ENCODE measurements around the gene GLIPR2.
"Not testable (repeated sequence)": the region's sequence is repeated elsewhere in the genome, so short reads cannot be mapped to it uniquely, and the experiment has no call there.

The GLIPR2 gene

GRCh38 chr9:36136272-36136893 is at the start of gene GLIPR2:
Gene GLIPR2 (plus strand): TSS chr9:36136733. CDS start chr9:36136779, 46 bp downstream.
- DNase-seq, result peak; percentile 86 to 96 (median 91)

- not testable (repeated sequence) for DNase-seq
Measured at GRCh38 chr9:36087054-36087453, 49.5 kb upstream of the GLIPR2 start.

- DNase-seq, result no peak
Measured at GRCh38 chr9:36088020-36088419, 48.5 kb upstream of the GLIPR2 start.

DNA sequence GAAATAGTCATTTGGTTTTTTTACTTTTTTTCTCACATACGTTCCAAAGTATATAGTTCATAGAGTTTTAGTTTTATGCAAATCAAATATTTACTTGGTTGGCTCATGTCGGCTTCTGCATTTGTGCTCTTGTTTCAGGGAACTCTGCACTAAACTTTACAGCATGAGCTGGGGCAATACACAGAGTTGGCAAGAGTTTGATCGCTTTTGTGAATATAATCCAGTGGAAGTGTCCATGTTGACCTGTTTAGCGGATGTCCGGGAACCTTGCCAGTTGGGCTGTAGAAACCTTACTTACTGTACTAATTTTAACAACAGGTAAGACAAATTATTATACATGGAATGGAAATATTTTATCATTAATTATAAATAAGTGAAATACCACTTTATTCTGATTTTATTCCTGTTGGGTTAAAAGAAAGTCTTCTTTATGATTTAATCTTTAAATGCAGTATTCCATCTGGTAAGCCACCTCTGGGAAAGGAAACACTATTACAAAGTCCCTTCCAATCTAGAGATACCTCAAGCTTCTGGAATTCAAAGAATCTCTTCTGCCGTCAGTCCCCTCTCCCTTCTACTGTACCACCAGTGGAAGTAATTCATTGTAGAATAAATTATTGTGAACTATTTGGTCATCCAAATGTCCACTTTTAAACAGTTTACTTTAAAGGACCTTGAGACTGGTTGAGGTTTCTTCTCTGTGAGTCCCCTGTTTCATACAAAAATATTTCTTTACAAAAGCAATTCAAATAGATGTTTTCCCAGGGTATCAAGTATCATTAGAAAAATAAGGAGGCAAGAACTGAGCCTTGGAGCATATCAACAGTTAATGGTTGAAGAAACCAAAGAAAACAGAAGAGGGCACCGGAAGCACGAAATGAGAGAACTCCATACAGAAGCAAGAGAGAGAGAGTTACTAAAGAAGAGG is 45.2 kb upstream of the GLIPR2 start:
- DNase-seq, result peak in 2 of 3 donors; percentile 5 to 8

DNA sequence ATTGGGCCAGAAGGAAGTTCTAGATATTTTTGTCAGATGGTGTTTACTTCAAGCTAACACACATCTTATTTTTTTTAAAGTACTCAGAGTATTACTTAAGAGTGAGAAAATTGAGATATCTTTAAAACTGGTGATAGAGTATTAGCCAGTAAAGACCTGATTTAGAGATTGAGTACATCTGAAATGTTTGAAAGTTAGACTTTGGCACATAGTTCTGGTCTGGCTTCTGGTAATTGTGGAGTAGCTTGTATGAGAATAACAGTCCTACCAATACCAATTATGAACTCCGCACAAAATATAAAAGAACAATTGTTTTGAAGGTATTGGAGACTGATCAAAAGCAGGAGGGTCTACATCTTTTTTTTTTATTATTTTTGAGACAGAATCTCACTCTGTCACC is 44.5 kb upstream of the GLIPR2 start:
- DNase-seq, result no peak

DNA sequence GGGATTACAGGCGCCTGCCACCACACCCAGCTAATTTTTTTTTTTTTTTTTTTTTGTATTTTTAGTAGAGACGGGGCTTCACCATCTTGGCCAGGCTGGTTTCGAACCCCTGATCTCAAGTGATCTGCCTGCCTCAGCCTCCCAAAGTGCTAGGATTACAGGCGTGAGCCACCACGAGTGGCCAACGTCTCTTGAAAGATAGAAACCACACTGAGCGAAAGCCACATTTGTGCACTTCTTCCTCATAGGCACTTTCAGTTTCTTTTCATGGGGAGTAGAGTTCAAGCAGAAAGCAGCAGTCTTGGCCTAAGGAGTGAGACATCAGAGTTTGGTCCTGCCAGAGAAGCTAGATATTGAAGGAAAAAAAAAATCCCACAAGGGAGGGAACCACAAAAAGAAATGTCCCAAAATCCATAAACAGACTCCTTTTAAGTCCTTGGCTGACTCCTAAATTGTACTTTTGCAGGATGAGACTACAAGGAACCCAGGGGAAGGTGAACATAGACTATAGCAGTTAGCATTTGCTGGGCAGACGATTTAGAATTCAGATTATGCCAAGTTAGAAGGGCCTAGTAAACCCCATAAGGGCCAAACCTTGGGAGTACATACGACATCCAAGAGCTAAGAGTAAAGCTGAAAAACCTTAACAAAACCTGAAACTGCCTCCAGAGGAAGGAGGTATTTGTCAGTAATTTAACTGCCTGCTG is 43.9 kb upstream of the GLIPR2 start:
- peak; percentile 69 to 83 (median 73) for DNase-seq

GRCh38 chr9:36093384-36093783 is 43.1 kb upstream of the GLIPR2 start:
- DNase-seq, result peak in 1 of 3 donors; percentile 11

DNA sequence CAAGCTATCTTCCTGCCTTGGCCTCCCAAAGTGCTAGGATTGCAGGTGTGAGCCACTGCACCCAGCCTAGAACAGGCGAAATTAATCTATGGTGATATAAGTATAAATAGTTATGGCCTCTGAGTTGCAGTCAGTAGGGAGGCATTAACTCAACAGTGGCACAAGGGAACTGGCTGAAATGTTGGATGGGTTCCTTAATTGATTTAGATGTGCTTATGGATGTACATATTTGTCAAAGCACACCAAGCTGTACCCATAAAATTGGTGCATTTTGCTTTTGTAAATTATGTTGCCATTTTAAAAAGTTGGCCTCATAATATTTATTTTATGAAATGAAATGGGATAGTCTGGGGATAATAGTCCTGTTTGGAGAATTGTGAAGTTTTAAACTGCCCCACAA is 36.8 kb upstream of the GLIPR2 start:
- no peak for DNase-seq

GRCh38 chr9:36100532-36100931 is 36.0 kb upstream of the GLIPR2 start:
- DNase-seq, result no peak

DNA sequence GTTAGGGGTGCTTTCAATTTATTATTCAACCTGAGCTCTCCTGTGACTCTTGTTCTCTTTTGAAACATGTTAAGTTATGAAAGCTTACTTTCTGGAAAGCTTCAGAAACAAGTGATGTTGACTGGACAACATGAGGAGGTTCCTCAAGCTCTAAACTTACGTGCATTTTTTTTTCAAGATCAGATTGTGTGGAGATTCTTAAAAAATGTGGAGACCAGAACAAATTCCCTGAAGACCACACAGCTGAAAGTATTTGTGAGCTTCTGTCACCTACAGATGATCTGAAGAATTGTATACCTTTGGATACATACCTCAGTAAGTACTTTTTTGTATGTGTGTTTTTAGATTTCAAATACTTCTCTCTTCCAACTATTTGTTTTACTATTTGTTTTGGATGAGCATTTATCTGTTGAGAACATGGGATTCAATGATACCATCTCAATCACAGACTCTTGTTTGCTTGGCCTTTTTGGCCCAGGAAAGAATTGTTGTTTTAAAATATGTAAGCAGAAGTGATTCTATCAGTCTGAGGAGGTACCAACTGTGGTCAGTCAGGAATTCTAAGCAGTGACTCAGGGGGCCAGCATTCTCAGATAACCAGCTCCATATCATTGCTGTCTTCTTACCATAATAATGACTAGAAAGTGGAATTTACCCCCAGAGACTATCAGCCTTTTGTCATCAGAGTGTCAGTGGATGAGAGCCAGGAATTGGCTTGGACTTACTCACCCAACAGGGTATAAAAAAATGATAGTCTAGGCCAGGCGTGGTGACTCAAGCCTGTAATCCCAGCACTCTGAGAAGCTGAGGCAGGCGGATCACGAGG is 34.4 kb upstream of the GLIPR2 start:
- DNase-seq, result peak; percentile 16 to 60 (median 32)

DNA sequence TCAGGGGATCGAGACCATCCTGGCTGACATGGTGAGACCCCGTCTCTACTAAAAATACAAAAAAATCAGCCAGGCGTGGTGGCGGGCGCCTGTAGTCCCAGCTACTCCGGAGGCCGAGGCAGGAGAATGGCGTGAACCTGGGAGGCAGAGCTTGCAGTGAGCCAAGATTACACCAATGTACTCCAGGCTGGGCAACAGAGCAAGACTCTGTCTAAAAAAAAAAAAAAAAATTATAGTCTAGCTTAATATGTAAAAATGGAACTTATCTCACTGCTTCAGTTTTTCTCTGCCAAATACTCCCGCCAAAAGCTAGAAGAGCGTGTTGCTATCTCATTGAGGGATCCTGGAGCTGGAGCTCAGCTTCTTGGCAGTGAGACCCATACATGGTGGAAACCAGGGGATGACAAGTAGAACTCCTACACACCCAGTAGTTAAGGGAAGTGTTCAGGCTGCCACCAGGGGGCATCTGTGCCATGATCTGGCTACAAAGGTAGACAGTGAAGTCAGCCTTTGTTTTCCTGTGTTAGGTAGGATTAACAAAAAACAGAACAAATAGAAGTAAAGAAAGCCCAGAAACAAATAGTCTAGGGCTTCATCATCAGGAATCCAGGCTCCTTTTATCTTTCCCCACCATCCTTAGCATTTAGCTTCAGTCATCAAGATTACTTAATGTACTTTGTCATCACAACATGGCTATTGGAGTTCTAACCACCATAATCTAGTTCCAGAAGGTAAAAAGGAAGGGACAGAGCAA is 33.6 kb upstream of the GLIPR2 start:
- DNase-seq, result peak; percentile 88 to 94 (median 91)

GRCh38 chr9:36109071-36109470 is 27.5 kb upstream of the GLIPR2 start:
- no peak for DNase-seq

DNA sequence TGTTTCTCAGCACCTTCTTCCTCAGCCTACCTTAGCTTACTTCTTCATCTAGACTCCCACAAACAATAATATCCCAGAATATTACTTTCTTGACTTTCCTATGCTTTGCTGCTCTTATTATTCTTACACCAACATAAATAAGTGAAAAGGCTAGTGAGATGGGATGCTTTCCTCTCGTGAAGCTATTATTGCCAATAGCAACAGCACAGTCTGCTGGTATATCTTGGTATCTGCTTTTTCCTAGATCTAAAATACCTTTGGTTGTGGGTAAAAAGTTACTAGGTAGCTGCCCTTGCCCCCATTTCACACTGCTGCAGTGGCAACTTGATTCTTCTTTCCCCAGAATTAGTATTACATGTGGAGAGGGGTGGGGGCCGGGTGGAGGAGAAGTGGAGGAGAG is 26.1 kb upstream of the GLIPR2 start:
- DNase-seq, result no peak

GRCh38 chr9:36112516-36112915 is 24.0 kb upstream of the GLIPR2 start:
- DNase-seq, result no peak

DNA sequence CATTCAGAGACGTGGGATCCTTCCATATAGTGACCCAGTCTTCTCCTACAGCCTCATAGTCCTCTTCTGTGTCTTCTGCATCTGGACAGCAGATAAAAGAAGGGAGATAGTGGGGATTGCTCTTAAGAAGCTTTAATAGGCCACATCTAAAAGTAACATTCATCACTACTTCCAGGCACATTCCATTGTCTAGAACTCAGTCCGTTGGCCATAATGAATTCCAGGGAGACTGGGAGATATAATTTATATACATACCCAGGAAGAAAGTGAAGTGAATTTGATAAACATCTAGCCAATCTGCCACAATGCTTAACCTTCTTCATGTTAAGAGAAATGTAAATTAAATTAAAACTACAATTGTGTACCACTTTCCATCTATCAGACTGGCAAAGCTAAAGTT is 22.5 kb upstream of the GLIPR2 start:
- DNase-seq, result no peak

GRCh38 chr9:36116593-36116992 is 19.9 kb upstream of the GLIPR2 start:
- DNase-seq, result no peak

GRCh38 chr9:36118201-36118600 is 18.3 kb upstream of the GLIPR2 start:
- DNase-seq, result no peak

DNA sequence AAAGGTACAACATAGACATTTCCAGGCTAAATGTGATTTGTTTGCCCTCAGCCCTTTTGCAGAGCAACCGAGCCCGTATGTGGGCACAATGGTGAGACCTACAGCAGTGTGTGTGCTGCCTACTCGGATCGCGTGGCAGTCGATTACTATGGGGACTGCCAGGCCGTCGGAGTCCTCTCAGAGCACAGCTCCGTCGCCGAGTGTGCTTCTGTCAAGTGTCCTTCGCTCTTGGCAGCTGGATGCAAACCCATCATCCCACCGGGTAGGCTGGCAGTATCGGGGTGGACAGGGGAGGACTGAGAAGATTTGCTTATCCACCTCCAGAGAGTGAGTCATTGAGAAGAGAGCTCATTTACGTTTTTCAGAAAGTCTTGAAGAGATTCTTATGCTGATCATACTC is 17.8 kb upstream of the GLIPR2 start:
- no peak for DNase-seq

DNA sequence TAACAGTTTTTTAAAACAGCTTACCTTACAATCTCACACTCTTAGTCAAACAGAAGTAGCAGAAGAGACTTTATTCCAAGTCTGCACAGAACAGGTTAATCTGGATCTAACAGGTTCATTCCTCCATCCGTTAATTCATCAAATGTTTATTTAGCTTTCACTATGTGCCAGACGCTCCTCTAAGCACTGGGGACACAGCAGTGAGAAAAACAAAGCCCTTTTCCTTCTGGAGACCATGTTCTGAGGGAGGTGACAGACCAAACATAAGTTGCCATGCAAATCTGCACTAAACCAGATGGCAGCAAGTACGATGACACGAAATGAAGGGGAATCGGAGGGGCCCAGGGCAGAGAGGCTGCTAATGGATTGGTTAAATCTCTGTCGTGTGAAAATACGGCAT is 17.1 kb upstream of the GLIPR2 start:
- DNase-seq, result no peak

DNA sequence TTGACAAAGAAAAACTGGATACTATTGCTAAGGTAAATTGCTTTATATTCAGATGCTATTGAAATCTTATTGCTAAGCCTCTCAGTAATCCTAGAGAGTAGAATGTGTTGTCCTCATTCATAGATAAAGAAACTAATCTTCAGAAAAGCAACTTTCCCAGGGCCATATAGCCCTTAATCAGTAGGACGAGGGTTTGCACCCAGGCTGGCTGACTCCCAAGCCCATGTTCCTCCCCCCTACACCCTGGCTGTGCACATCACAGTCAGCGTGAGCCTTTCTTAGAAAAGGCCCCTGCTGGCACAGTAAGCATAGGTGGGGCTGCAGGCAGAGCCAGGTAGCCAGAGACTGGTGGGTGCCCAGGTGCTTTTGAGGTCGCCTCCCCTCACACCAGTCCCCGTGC is 15.8 kb upstream of the GLIPR2 start:
- DNase-seq, result no peak

- DNase-seq, result peak in 2 of 3 donors; percentile 30 to 41
Measured at GRCh38 chr9:36121971-36122370, 14.6 kb upstream of the GLIPR2 start.

DNA sequence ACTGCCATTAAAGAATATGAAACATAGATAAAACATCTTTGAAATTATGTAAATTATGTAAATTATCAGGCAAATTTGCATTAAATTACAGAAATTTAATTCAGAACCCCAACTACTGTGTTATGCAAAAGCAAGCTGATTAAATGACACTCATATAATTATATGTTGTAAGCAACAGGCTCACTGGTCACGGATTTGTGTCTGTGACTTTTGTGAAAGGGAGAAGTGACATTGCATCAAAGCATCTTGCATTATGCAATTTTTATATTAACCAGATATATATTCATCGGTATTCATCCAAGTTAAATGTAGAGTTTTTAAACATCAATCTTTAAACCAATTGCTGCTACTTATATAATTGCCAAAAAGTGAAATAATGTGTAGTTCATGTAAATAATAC is 13.0 kb upstream of the GLIPR2 start:
- DNase-seq, result peak; percentile 55 to 75 (median 69)
